WERI-Rb-1 (cell line): Measurements from ENCODE around the gene RIC1.

Source experiments
- DNase-seq: peaks from one replicate; pipeline ENCODE4 v3.0.0-alpha.2; 2020
- H3K27ac ChIP-seq: fragments of 250-450 bp; sonication (Bioruptor Pico); 2 replicates; pipeline ENCODE4 v1.5.1; 2020; ENCODE audit warnings: mild to moderate bottlenecking, moderate library complexity
- H3K27me3 ChIP-seq: fragments of 250-450 bp; sonication (Bioruptor Pico); 2 replicates; pipeline ENCODE4 v1.5.1; 2021; ENCODE audit warnings: mild to moderate bottlenecking, low read depth, moderate library complexity; ENCODE audit not compliant: insufficient read depth, severe bottlenecking
- H3K36me3 ChIP-seq: fragments of 250-450 bp; sonication (Bioruptor Pico); 2 replicates; pipeline ENCODE4 v1.5.1; 2020; ENCODE audit warnings: mild to moderate bottlenecking, moderate library complexity
- H3K4me3 ChIP-seq: 2 replicates; pipeline ENCODE4 v1.5.1; 2011; ENCODE audit warnings: low read depth, mild to moderate bottlenecking, control low read depth, low read length
- H3K9me3 ChIP-seq: fragments of 250-450 bp; sonication (Bioruptor Pico); 2 replicates; pipeline ENCODE4 v1.5.1; 2021; ENCODE audit warnings: mild to moderate bottlenecking, moderate library complexity; ENCODE audit not compliant: severe bottlenecking
- CTCF ChIP-seq: IDR thresholded peaks from 2 replicates; pipeline ENCODE4 v1.5.1; 2011; ENCODE audit warnings: low read depth, mild to moderate bottlenecking, control low read depth, inconsistent platforms, low read length

Gene RIC1

GRCh38 chr9:5631026-5631425, 2.1 kb downstream of the RIC1 start:
- Histone ChIP-seq H3K9me3 (no peaks in the 10 kb centered on the region), H3K27ac (no peak overlapping the region), H3K27me3 (no peaks in the 10 kb centered on the region), H3K4me3 (no peak overlapping the region), H3K36me3 (no peaks in the 10 kb centered on the region)
- no peak for DNase-seq
- TF ChIP-seq CTCF = no peak

GRCh38 chr9:5632540-5632939, 3.6 kb downstream of the RIC1 start:
- no peaks in the 10 kb centered on the region for H3K9me3 ChIP-seq
- no peak overlapping the region for H3K4me3 ChIP-seq
- no peak for DNase-seq
- no peak for TF ChIP-seq CTCF
- no peaks in the 10 kb centered on the region for H3K27me3 ChIP-seq
- H3K36me3 ChIP-seq = no peaks in the 10 kb centered on the region
- H3K27ac ChIP-seq = no peak overlapping the region

GRCh38 chr9:5633243-5633642, 4.3 kb downstream of the RIC1 start:
- H3K27me3 ChIP-seq = no peaks in the 10 kb centered on the region
- no peak overlapping the region for H3K27ac ChIP-seq
- DNase-seq = no peak
- H3K4me3 ChIP-seq = no peak overlapping the region
- H3K36me3 ChIP-seq = no peaks in the 10 kb centered on the region
- no peak for TF ChIP-seq CTCF
- H3K9me3 ChIP-seq = no peaks in the 10 kb centered on the region

GRCh38 chr9:5635390-5635789, 6.5 kb downstream of the RIC1 start:
- H3K9me3 ChIP-seq = no peaks in the 10 kb centered on the region
- no peak for DNase-seq
- no peaks in the 10 kb centered on the region for H3K27me3 ChIP-seq
- H3K4me3 ChIP-seq = no peak overlapping the region
- no peaks in the 10 kb centered on the region for H3K36me3 ChIP-seq
- TF ChIP-seq CTCF = no peak
- no peak overlapping the region for H3K27ac ChIP-seq

- no peaks in the 10 kb centered on the region for H3K27me3 ChIP-seq
- H3K27ac ChIP-seq = no peak overlapping the region
- no peak for TF ChIP-seq CTCF
- H3K4me3 ChIP-seq = no peak overlapping the region
- DNase-seq = no peak
- no peaks in the 10 kb centered on the region for H3K9me3 ChIP-seq
- H3K36me3 ChIP-seq = no peaks in the 10 kb centered on the region
These were observed 10.9 kb downstream of the RIC1 start for GRCh38 chr9:5639816-5640215.

- H3K9me3 ChIP-seq = no peaks in the 10 kb centered on the region
- TF ChIP-seq CTCF = no peak
- no peak overlapping the region for H3K4me3 ChIP-seq
- no peaks in the 10 kb centered on the region for H3K27me3 ChIP-seq
- H3K36me3 ChIP-seq = no peaks in the 10 kb centered on the region
- H3K27ac ChIP-seq = no peak overlapping the region
- no peak for DNase-seq
These were observed 13.3 kb downstream of the RIC1 start for GRCh38 chr9:5642170-5642569.
